ENCODE data around the gene C2orf42.

C2orf42 gene

DNA sequence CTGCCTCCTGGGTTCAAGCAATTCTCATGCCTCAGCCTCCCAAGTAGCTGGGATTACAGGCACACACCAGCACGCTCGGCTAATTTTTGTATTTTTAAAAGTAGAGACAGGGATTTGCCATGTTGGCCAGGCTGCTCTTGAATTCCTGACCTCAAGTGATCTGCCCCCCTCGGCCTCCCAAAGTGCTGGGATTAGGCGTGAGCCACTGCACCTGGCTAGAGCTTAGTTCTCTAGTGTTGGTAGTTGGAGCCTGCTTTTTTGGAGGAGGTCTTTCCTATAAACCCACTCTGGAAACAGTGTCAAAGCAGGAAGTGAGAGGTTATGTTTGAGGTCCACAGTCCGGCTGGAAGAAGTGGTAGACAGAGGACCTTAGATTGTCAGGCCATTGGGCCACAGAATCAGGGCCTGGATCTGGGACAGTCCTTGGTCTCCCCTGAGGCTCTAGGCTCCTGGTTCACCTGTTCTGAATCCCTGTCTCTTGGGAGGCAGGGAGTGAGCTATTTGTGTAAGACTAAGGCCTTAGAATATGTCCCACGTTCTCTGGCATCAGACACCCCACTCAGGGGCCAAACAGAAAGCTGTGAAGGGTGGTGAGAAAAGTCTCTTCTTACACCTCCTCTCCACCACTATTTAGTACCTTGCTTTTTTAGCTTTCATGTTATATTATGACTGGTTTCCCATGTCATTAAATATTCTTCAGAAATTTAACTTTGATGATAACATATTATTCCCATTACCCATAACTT is 69.0 kb downstream of the C2orf42 start:
- DNase-seq (ENCODE audit: low read depth in 2 of 2): no peak
- TF ChIP-seq, protein P1, sequence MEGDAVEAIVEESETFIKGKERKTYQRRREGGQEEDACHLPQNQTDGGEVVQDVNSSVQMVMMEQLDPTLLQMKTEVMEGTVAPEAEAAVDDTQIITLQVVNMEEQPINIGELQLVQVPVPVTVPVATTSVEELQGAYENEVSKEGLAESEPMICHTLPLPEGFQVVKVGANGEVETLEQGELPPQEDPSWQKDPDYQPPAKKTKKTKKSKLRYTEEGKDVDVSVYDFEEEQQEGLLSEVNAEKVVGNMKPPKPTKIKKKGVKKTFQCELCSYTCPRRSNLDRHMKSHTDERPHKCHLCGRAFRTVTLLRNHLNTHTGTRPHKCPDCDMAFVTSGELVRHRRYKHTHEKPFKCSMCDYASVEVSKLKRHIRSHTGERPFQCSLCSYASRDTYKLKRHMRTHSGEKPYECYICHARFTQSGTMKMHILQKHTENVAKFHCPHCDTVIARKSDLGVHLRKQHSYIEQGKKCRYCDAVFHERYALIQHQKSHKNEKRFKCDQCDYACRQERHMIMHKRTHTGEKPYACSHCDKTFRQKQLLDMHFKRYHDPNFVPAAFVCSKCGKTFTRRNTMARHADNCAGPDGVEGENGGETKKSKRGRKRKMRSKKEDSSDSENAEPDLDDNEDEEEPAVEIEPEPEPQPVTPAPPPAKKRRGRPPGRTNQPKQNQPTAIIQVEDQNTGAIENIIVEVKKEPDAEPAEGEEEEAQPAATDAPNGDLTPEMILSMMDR (IDR thresholded peaks at IDR 0.05; ENCODE audit: low read depth, low read length): no peak
- no peak overlapping the region for H3K4me3 ChIP-seq (replicated peaks in 1 of 2; ENCODE audit: low read depth in 2 of 2, low read length in 2 of 2)

DNA sequence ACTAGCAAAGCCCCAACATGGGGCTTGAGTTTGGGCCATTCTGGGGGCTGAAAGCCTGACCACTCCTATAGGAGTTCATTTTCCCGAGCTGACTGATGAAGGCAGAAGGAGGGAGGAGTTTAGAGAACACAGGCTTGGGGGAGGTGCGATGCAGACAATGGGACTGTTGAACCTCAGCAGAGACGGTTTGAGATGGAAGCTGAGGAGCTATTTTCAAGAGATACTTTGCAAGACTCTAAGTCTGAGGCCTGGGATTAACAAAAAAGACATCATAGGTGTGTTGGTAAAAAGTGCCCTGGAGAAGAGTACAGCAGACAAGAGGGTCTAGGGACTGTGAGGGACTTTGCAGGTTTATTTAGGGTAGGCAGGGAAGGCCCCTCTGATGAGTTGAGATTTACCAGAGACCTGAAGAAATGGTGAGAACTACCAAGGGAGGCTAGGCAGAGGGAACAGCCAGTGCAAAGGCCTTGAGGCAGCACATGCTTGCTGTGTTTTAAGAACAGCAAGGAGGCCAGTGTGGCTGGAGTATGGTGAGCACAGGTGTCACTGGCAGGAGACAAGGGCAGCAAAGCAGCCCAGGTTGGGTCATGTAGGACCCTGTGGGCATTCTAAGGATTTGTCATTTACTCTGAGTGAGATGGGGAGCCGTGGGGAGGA is 71.9 kb downstream of the C2orf42 start:
- TF ChIP-seq, protein P1 (IDR thresholded peaks at IDR 0.05; ENCODE audit: low read depth, low read length): no peak
- H3K4me3 ChIP-seq (replicated peaks in 1 of 2; ENCODE audit: low read depth in 2 of 2, low read length in 2 of 2): no peak overlapping the region
- peak in 1 of 2 donors; percentile 36 for DNase-seq (ENCODE audit: low read depth in 2 of 2)

DNA sequence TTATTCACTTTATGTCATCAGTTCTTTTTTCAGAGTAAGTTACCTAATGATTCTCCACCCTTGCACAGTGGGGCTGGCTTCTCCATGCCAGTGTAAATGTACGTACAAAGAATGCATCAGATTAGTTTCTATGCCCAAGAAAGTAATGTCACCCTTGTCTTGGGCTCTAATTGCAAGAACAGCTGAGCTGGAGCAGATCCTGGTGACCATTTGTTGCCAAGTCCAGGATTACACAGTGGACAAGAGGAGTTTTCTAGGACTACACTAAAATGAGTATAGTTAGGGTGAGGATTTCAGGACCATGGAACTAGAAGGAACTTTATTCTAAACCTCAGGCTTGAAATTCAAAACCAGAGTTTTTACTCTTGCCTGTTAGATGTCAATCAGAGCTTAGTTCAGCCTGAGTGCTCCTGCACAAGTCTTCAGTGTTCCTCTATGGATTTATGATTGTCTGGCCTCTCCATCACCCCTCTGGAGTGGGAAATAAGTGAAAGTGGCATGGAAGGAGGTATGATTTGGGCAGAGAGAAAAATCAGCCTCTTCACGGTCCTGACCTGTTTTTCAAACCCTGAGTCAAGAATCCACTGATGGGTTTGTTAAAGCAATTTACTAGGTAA is 73.8 kb downstream of the C2orf42 start:
- TF ChIP-seq, protein P1 (IDR thresholded peaks at IDR 0.05; ENCODE audit: low read depth, low read length): no peak
- no peak for DNase-seq (ENCODE audit: low read depth in 2 of 2)

DNA sequence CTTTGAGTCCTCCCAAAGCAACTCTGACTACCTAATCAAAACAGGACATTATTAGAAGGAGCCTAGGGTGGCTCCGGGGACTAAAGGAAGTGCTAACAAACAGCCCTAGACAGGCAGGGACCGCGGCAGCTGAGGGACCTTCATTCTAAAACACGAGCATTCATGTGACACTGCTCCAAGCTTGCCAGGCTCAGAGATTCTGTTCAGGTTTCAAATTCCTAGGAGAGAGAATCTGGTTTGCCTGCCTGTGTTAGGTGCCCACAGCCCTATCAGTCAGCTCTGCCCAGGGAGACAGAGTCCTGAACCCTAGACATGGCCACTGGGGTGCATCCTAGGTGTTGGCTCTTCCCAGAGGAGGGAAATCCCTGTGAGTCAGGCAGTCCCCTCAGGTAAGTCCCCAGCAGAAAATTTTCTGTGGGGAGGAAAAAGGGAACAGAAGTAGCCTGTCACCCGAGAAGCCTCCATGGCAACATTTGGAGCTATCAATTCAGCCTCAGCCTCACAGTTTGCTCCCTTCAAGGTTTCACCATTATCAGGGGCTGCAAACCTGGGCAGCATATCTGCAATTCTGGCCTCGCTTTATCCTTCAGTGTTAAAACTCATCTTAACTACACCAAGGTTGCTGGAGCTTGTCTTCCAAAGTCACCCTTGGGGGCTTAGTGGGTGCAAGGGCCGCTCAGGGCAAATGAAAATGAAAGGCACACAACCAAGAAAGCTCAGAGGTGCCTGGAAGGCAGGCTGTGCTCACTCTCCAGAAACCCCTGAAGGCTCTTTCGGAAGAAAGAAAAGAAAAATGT is 75.0 kb downstream of the C2orf42 start:
- H3K4me3 ChIP-seq (replicated peaks in 1 of 2; ENCODE audit: low read depth in 2 of 2, low read length in 2 of 2): no peak overlapping the region
- TF ChIP-seq, protein P1 (IDR thresholded peaks at IDR 0.05; ENCODE audit: low read depth, low read length): no peak
- no peak for DNase-seq (ENCODE audit: low read depth in 2 of 2)

More for the DNA sequence above, 73.8 kb downstream of the C2orf42 start:
- no peak overlapping the region for H3K4me3 ChIP-seq (replicated peaks in 1 of 2; ENCODE audit: low read depth in 2 of 2, low read length in 2 of 2)

DNA sequence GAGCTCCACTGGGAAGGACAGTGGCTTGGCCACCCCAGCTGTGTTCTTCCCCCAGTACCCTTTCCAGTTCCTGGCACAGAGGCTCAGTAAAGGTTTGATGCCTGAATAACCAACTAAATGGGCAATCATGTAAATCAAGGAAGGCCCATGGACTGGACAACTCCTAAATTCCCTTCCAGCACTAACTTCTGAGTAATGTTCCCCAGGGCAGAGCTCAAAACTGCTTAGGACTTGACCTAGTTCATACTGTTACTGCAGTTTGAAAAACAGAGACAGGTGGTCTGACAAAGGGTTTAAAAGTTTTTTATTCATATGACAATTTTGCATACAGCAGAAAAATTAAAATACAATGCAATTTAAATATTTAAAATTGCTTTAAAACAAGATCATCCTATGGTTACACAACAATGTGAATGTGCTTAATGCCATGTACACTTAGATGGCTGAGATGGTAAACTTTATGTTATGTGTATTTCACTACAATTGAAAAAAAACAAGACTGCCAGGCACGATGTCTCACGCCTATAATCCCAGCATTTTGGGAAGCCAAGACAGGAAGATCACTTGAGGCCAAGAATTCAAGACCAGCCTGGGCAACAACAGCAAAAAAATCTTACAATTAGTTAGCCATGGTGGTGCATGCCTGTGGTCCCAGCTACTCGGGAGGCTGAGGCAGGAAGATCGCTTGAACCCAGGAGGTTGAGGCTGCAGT is 77.3 kb downstream of the C2orf42 start:
- H3K4me3 ChIP-seq (replicated peaks in 1 of 2; ENCODE audit: low read depth in 2 of 2, low read length in 2 of 2): no peak overlapping the region
- DNase-seq (ENCODE audit: low read depth in 2 of 2): no peak
- TF ChIP-seq, protein P1 (IDR thresholded peaks at IDR 0.05; ENCODE audit: low read depth, low read length): no peak

Measured in cardiac fibroblast (primary cell).